LNCAP (cell line): ENCODE data around the gene PPIC.

Experiments used
- CTCF ChIP-seq: fragments of 450-650 bp; IDR thresholded peaks from 2 replicates; pipeline ENCODE4 v1.5.1; 2017; ENCODE audit warnings: mild to moderate bottlenecking

Gene PPIC

DNA sequence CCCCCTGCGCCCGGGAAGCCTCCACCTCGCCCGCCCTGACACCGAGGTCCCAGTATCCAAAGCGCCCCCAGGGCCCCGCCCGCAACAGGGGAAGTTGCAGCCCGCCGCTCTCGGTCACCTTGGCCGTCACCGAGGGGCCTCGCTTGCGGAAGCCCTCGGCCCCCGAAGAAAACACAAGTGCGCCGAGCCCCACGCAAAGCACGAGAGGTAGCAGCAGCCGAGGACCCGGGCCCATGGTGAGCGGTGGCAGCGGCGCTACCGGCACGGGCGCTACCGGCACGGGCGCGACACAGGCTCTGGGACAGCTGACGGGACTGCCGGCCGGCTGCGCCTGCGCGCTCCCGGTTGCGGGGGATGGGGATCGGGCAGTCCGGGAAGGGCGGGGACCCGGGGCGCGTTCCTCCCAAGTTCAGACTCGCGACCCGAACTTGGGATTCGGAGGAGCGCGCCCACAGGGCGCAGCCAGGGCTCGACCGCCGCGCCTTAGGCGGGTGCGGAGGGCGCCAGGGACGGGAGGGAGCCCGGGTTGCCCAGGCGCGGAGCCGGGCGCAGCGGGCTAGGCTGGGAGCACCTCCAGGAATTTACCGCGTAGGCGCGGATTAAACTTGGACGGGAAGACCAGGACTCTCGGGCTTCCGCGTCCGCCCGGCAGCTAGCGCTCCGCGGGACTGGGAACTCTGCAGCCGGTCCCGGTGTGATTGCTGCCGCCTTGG lies at the start of gene PPIC:
Gene PPIC, minus strand, starts transcription at position 335 of the 713 bp plus-strand sequence. Its CDS starts 100 bp downstream, at position 235.
- no peak for TF ChIP-seq CTCF

DNA sequence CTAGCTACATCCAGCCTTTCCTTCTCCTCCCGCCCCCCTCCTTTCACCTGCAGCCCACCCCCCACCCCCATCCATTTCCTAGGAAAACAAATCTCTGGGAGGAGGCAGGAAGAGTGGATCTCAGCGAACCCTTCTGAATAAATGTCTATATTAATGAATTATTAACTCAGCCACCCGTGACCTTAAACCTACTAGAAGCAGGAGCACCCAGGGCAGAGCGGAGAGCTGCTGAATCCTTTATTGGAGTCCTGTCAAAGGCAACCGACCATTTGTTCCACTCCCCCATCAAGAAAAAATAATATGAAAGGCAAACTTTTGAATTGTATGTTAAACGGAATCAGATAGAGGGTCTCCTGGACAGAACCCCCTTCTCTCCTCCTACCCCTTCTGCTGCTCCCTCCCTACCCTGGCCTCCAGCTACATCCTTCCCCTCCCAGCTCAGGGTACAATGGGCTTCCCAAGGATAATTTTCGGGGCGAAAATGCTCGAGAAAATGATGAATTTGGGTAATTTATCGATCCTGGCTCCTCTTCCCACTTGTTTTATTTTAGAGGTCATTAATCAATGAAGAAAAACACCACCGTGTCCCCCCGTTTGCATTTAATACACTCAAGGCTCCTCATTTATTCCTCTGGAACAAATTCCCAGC lies 49.2 kb upstream of the PPIC start:
- TF ChIP-seq CTCF = no peak

- TF ChIP-seq CTCF = no peak
Observed at GRCh38 chr5:123084730-123085605, 48.4 kb upstream of the PPIC start.

DNA sequence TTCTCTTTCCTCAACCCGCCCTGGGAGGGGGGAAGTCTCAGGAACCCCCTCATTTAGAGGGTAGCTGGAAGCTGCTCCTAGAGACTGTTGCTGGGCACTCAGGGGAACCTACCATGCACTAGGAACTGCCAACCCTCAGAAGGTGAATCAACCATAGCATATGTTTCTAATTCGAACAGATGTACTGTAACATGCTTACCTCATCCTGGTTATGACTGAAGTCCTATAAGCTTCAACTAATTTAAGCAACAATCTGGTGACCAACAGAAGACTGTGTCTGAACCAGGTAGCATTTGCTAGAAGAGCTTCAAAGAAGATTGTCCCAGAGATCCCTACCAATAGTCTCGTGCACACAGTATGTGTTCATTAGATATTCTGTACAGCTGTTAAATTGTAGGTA lies 46.8 kb upstream of the PPIC start:
- no peak for TF ChIP-seq CTCF

DNA sequence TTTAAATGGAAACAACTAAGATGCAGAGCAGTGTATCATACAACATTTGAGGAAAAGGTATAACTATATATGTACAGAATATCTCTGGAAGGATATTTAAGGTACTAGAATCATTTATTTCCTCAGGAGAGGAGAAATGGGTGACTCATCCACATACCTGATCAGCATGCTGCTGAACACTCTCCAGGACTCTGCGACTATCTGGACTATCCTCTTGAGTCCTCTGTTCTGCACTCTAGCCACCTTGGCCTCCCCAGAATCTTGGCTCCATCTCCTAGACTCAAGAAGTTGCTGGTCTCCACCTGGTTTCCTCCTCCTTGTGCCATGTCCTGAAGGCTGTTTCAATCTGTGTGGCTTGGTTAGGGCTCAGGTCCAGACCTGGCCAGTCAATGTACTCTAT lies 43.7 kb upstream of the PPIC start:
- TF ChIP-seq CTCF = no peak

DNA sequence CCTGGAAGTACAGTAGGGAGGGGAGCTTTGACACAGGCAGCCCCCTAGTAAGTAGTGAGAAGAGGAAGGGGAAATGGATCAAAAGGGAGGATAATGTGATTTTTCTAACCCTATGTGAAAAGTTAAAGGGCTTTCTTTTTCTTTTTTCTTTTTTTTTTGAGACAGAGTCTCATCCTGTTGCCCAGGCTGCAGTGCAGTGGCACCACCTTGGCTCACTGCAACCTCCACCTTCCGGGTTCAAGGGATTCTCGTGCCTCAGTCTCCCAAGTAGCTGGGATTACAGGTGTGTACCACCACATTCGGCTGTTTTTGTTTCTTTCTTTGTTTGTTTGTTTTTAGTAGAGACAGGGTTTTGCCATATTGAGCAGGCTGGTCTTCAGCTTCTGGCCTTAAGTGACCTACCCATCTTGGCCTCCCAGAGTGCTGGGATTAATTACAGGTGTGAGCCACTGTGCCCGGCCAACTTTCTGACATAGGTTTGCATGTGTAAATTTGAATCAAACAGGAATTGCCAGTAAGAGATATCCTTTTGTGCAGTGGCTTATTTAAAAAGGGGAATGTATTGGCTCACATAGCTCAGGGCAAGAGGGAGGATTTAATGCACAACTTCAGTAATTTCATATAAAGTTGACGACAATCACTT lies 39.1 kb upstream of the PPIC start:
- TF ChIP-seq CTCF = no peak

DNA sequence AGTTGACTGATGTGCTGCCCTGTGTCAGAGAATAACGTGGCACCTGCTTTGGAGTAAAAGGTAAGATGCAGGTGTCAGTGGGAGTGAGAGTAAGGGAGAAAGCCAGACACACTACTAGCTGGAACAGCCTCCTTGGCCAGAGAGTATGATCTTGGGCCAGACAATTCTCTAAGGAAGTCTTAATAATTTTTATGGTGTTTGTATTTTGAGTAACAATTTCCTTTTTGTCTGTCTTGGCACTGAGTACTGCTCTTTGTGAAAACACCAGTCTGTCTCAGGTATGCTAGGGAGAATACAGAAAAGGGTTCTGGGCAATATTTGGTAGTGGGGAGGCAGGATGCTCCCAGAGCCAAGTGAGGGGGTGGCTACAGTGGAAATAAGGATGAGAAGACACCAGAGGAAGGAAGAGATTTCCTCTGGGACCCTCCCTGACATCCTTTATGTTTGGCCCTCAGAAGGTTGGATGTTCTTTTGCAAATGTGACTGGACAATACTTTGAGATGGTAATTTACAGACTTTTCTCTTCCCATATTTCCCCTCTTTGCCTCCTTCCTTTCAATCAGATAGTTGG lies 31.9 kb upstream of the PPIC start:
- TF ChIP-seq CTCF = no peak
